ENCODE data around the gene ATP6V0E1.

DNA sequence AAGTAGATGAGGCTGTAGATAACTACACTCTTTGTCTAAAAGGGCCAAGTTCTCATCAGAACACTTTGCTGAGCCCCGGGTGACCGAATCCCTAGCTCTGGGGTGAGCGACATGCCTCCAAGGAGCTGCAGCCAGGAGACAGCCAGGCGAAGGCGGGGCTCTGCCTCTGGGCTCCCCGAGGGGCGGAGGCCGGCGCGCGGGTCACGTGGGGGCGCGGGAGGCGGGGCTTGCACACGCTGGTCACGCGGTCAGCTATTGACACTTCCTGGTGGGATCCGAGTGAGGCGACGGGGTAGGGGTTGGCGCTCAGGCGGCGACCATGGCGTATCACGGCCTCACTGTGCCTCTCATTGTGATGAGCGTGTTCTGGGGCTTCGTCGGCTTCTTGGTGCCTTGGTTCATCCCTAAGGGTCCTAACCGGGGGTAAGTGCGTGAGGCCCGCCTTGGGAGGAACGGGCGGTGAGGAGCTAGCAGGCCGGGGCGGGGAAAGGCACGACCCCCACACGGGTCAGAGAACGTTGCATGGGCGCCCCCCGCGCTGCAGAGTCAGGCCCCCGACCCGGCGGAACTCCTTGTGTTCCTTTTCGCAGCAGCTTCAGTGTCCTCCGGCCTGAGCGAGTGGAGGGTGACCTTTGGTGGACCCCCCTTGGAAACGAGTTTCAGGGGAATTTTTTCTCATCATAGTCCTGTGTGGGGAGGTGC lies at the start of gene ATP6V0E1:
- TF ChIP-seq, protein P1, sequence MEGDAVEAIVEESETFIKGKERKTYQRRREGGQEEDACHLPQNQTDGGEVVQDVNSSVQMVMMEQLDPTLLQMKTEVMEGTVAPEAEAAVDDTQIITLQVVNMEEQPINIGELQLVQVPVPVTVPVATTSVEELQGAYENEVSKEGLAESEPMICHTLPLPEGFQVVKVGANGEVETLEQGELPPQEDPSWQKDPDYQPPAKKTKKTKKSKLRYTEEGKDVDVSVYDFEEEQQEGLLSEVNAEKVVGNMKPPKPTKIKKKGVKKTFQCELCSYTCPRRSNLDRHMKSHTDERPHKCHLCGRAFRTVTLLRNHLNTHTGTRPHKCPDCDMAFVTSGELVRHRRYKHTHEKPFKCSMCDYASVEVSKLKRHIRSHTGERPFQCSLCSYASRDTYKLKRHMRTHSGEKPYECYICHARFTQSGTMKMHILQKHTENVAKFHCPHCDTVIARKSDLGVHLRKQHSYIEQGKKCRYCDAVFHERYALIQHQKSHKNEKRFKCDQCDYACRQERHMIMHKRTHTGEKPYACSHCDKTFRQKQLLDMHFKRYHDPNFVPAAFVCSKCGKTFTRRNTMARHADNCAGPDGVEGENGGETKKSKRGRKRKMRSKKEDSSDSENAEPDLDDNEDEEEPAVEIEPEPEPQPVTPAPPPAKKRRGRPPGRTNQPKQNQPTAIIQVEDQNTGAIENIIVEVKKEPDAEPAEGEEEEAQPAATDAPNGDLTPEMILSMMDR (IDR thresholded peaks at IDR 0.05), result no peak
- no peak for TF ChIP-seq ZFX (IDR thresholded peaks at IDR 0.05; ENCODE audit: borderline replicate concordance)
